GM12878 (cell line): Measurements from ENCODE around the gene ADGRE2. TPM values are rescaled to one million over a fixed set of nuclear protein-coding genes. Genes with fewer than 3 reads are reported as not detected.

Experiments
- ATAC-seq: fragments of 200-7000 bp; cut with Tn5 transposase; 3 replicates; pipeline ENCODE4 v1.9.1; 2020; ENCODE audit warnings: mild to moderate bottlenecking, moderate library complexity
- BruUV-seq: library from RNA; stranded (reverse); fragments of 400-500 nt; replicated peaks from 2 replicates; lab custom pipeline; 2021; lab: Mats Ljungman, UMichigan
- CTCF ChIA-PET: fragments of 300-600 bp; sonication (Branson Sonifier 250); formaldehyde crosslinking; extraction: SDS; loops from one replicate; lab custom pipeline; 2021; ENCODE audit warnings: inconsistent platforms; lab: Yijun Ruan, JAX
- POLR2A ChIA-PET: fragments of 350-600 bp; formaldehyde crosslinking; extraction: SDS; loops from one replicate; lab custom pipeline; 2021; ENCODE audit warnings: inconsistent platforms; lab: Charles Lee
- RAD21 ChIA-PET: fragments of 300-600 bp; sonication (Branson Sonifier 250); formaldehyde crosslinking; loops from one replicate; lab custom pipeline; 2023; ENCODE audit warnings: antibody characterized with exemption; ENCODE audit not compliant: unreplicated experiment; lab: Charles Lee
- SMC1A ChIA-PET: fragments of 300-600 bp; sonication (Branson Sonifier 250); formaldehyde crosslinking; loops from one replicate; lab custom pipeline; 2023; ENCODE audit not compliant: unreplicated experiment, uncharacterized antibody; lab: Charles Lee
- DNase-seq: peaks from one replicate; pipeline ENCODE4 v3.0.0-alpha.2; 2011; ENCODE audit warnings: low read depth, low spot score
- FAIRE-seq: peaks from 3 replicates; lab custom pipeline; 2011; peaks lifted over from hg19 to GRCh38; lab: Jason Lieb, UNC
- H2AFZ ChIP-seq: 2 replicates; pipeline ENCODE4 v1.6.0; 2011; ENCODE audit warnings: low read depth, low read length, control low read depth; ENCODE audit not compliant: control insufficient read depth
- H3K27ac ChIP-seq: 2 replicates; pipeline ENCODE4 v1.5.1; 2011; ENCODE audit warnings: control low read depth; ENCODE audit not compliant: control insufficient read depth, insufficient read depth
- H3K27me3 ChIP-seq, 2 experiments: replicated peaks in 1 of 2; 2 replicates each; pipeline versions ENCODE4 v1.6.0 to v1.6.1; 2011; ENCODE audit warnings: low read length in 1 of 2; ENCODE audit not compliant: control insufficient read depth in 2 of 2, insufficient read depth in 2 of 2
- H3K36me3 ChIP-seq, 2 experiments: 2 replicates each; pipeline ENCODE4 v1.5.1; 2011; ENCODE audit warnings: low read length in 1 of 2; ENCODE audit not compliant: control insufficient read depth in 2 of 2, insufficient read depth in 2 of 2
- H3K4me1 ChIP-seq: 2 replicates; pipeline ENCODE4 v1.6.1; 2011; ENCODE audit warnings: mild to moderate bottlenecking, low read length, moderate library complexity, mixed read lengths; ENCODE audit not compliant: control insufficient read depth, insufficient read depth
- H3K4me2 ChIP-seq: 2 replicates; pipeline ENCODE4 v1.6.0; 2011; ENCODE audit warnings: control low read depth; ENCODE audit not compliant: control insufficient read depth, insufficient read depth
- H3K4me3 ChIP-seq: fragments of 200-600 bp; sonication (generic); 2 replicates; pipeline ENCODE4 v1.5.1; 2016
- H3K79me2 ChIP-seq: 2 replicates; pipeline ENCODE4 v1.6.0; 2011; ENCODE audit warnings: low read length; ENCODE audit not compliant: control insufficient read depth, insufficient read depth
- H3K9ac ChIP-seq: 2 replicates; pipeline ENCODE4 v1.8.0; 2011; ENCODE audit warnings: low read length, control low read depth, mixed read lengths; ENCODE audit not compliant: control insufficient read depth, insufficient read depth
- H3K9me3 ChIP-seq: replicated peaks from 3 replicates; pipeline ENCODE4 v1.5.1; 2011; ENCODE audit warnings: mild to moderate bottlenecking, low read length; ENCODE audit not compliant: control insufficient read depth, insufficient read depth
- H4K20me1 ChIP-seq: 2 replicates; pipeline ENCODE4 v1.6.0; 2011; ENCODE audit not compliant: control insufficient read depth, insufficient read depth
- NFYB ChIP-seq: IDR thresholded peaks from 2 replicates; pipeline ENCODE4 v1.6.1; 2011; ENCODE audit warnings: low read depth, mild to moderate bottlenecking, low read length, improper control_type of control experiment, moderate library complexity; ENCODE audit not compliant: insufficient read depth
- SP1 ChIP-seq: IDR thresholded peaks from one replicate; pipeline ENCODE4 v1.6.1; 2011; ENCODE audit warnings: low read depth, low read length
- WGBS: methylation state at CpG from one replicate; pipeline ENCODE4 v1.1.6; 2016; ENCODE audit warnings: low lambda C conversion rate; ENCODE audit not compliant: insufficient replicate concordance, insufficient coverage; ENCODE audit errors: missing lambda C conversion rate; 5-methylcytosine and 5-hydroxymethylcytosine counted together
- in situ Hi-C: fragments of 300-500 bp; cut with MboI; formaldehyde crosslinking; loops from 9 replicates; pipeline ENCODE4 v1.14.3; 2018; ENCODE audit warnings: mixed read lengths
- intact Hi-C: fragments of 100-400 bp; cut with micrococcal nuclease; formaldehyde crosslinking; loops from one replicate; pipeline ENCODE4 v1.14.2; 2022; ENCODE audit not compliant: unreplicated experiment
- polyA plus RNA-seq, 11 experiments: library from polyadenylated mRNA; depleted of rRNA in 4 of 11; unstranded in 6 of 11; stranded (reverse) in 5 of 11; fragments of >200 nt; fragmentation: Nextera tagmentation in 4 of 11; fragmentation: Illumina TruSeq in 1 of 11; extraction: Ambion mirVana in 4 of 11; extraction: Trizol in 1 of 11; gene quantifications; 1 replicate in 1 of 11; 2 replicates in 10 of 11; pipeline versions ENCODE4 v1.2.1 to v1.2.3, GENCODE V29; 2011 to 2016; ENCODE audit warnings: inconsistent platforms in 2 of 11, missing spikeins in 2 of 11, low read depth in 1 of 11
- total RNA-seq, 4 experiments: library from RNA; depleted of rRNA in 3 of 4; stranded (reverse); fragments of >200 nt in 3 of 4; fragmentation: Illumina TruSeq in 1 of 4; extraction: Trizol in 1 of 4; gene quantifications; 2 replicates each; pipeline versions ENCODE4 v1.2.1 to v1.2.3, GENCODE V29; 2013 to 2021
- TF ChIP-seq, protein P1 (sequence below): fragments of 450-650 bp; IDR thresholded peaks from 2 replicates; pipeline ENCODE4 v1.6.1; 2017; ENCODE audit warnings: mild to moderate bottlenecking, moderate library complexity
- TF ChIP-seq, protein P2 (sequence below): IDR thresholded peaks from 2 replicates; pipeline ENCODE4 v1.6.1; 2012; ENCODE audit warnings: improper control_type of control experiment, low read depth, low read length; ENCODE audit not compliant: insufficient replicate concordance
- TF ChIP-seq, protein P3 (sequence below): fragments of 450-650 bp; IDR thresholded peaks from 2 replicates; pipeline ENCODE4 v1.6.1; 2017; ENCODE audit warnings: antibody characterized with exemption, mild to moderate bottlenecking, moderate library complexity

Gene ADGRE2
- total and polyA plus RNA-seq, 10 of the 15 experiments (the other 5 are each of a cell fraction or from before 2014, with no cell fraction given), result 0.15 to 12.7 (median 4.6) TPM

DNA sequence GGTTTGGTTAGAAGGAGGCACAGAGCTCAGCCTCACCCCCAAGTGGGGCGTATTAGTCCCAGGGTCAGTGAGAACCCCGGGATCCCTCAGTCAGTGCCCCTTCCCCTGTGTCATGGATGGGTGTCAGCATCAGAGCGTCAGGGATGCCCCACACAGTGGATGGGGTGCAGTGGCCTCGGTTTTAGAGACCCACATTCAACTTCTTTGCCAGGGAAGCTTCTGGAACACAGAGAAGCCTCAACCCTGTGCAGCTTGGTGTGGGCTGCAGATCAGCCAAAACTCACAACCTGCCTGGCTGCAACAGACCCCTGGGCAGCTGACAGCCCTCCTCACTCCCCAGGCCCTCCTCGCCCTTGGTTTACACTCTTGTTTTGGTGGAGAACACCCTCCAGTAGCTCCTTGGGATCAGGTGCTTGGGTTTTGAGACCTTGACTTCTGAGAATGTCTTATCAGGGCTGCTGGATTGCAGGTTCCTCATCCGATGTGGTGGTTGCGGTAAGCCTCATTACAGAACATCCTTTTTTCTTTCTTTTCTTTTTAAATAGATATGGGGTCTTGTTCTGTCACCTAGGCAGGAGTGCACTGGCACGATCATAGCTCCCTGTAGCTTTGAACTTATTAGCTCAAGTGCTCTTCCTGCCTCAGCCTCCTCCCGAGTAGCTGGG lies 77.5 kb downstream of the ADGRE2 start:
- H2AFZ ChIP-seq, result no peak overlapping the region
- no peak overlapping the region for H3K4me2 ChIP-seq
- no peaks in the 10 kb centered on the region for H3K79me2 ChIP-seq
- no TSS peak for BruUV-seq
- 83% methylated on average over 8 of the region's 9 CpGs for WGBS
- H3K27me3 ChIP-seq, result no peaks in the 10 kb centered on the region
- no peak overlapping the region for H3K4me3 ChIP-seq
- H3K9me3 ChIP-seq, result no peaks in the 10 kb centered on the region; the same call in 2 of the 3 replicates
- TF ChIP-seq, protein P1, sequence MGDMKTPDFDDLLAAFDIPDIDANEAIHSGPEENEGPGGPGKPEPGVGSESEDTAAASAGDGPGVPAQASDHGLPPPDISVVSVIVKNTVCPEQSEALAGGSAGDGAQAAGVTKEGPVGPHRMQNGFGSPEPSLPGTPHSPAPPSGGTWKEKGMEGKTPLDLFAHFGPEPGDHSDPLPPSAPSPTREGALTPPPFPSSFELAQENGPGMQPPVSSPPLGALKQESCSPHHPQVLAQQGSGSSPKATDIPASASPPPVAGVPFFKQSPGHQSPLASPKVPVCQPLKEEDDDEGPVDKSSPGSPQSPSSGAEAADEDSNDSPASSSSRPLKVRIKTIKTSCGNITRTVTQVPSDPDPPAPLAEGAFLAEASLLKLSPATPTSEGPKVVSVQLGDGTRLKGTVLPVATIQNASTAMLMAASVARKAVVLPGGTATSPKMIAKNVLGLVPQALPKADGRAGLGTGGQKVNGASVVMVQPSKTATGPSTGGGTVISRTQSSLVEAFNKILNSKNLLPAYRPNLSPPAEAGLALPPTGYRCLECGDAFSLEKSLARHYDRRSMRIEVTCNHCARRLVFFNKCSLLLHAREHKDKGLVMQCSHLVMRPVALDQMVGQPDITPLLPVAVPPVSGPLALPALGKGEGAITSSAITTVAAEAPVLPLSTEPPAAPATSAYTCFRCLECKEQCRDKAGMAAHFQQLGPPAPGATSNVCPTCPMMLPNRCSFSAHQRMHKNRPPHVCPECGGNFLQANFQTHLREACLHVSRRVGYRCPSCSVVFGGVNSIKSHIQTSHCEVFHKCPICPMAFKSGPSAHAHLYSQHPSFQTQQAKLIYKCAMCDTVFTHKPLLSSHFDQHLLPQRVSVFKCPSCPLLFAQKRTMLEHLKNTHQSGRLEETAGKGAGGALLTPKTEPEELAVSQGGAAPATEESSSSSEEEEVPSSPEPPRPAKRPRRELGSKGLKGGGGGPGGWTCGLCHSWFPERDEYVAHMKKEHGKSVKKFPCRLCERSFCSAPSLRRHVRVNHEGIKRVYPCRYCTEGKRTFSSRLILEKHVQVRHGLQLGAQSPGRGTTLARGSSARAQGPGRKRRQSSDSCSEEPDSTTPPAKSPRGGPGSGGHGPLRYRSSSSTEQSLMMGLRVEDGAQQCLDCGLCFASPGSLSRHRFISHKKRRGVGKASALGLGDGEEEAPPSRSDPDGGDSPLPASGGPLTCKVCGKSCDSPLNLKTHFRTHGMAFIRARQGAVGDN, result no peak
- TF ChIP-seq SP1, result no peak
- TF ChIP-seq NFYB, result no peak
- TF ChIP-seq, protein P2, sequence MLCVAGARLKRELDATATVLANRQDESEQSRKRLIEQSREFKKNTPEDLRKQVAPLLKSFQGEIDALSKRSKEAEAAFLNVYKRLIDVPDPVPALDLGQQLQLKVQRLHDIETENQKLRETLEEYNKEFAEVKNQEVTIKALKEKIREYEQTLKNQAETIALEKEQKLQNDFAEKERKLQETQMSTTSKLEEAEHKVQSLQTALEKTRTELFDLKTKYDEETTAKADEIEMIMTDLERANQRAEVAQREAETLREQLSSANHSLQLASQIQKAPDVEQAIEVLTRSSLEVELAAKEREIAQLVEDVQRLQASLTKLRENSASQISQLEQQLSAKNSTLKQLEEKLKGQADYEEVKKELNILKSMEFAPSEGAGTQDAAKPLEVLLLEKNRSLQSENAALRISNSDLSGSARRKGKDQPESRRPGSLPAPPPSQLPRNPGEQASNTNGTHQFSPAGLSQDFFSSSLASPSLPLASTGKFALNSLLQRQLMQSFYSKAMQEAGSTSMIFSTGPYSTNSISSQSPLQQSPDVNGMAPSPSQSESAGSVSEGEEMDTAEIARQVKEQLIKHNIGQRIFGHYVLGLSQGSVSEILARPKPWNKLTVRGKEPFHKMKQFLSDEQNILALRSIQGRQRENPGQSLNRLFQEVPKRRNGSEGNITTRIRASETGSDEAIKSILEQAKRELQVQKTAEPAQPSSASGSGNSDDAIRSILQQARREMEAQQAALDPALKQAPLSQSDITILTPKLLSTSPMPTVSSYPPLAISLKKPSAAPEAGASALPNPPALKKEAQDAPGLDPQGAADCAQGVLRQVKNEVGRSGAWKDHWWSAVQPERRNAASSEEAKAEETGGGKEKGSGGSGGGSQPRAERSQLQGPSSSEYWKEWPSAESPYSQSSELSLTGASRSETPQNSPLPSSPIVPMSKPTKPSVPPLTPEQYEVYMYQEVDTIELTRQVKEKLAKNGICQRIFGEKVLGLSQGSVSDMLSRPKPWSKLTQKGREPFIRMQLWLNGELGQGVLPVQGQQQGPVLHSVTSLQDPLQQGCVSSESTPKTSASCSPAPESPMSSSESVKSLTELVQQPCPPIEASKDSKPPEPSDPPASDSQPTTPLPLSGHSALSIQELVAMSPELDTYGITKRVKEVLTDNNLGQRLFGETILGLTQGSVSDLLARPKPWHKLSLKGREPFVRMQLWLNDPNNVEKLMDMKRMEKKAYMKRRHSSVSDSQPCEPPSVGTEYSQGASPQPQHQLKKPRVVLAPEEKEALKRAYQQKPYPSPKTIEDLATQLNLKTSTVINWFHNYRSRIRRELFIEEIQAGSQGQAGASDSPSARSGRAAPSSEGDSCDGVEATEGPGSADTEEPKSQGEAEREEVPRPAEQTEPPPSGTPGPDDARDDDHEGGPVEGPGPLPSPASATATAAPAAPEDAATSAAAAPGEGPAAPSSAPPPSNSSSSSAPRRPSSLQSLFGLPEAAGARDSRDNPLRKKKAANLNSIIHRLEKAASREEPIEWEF, result no peak
- TF ChIP-seq, protein P3, sequence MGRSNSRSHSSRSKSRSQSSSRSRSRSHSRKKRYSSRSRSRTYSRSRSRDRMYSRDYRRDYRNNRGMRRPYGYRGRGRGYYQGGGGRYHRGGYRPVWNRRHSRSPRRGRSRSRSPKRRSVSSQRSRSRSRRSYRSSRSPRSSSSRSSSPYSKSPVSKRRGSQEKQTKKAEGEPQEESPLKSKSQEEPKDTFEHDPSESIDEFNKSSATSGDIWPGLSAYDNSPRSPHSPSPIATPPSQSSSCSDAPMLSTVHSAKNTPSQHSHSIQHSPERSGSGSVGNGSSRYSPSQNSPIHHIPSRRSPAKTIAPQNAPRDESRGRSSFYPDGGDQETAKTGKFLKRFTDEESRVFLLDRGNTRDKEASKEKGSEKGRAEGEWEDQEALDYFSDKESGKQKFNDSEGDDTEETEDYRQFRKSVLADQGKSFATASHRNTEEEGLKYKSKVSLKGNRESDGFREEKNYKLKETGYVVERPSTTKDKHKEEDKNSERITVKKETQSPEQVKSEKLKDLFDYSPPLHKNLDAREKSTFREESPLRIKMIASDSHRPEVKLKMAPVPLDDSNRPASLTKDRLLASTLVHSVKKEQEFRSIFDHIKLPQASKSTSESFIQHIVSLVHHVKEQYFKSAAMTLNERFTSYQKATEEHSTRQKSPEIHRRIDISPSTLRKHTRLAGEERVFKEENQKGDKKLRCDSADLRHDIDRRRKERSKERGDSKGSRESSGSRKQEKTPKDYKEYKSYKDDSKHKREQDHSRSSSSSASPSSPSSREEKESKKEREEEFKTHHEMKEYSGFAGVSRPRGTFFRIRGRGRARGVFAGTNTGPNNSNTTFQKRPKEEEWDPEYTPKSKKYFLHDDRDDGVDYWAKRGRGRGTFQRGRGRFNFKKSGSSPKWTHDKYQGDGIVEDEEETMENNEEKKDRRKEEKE, result no peak
- no peaks in the 10 kb centered on the region for H3K4me1 ChIP-seq
- H3K9ac ChIP-seq, result no peak overlapping the region
- H3K36me3 ChIP-seq, result peaks cover 3 to 4% of the 10 kb centered on the region in 2 experiments; a peak in 3 of 4 replicates
- FAIRE-seq, result no peak
- ChIA-PET POLR2A (interaction anchor here (1.2 kb wide), 1 partner anchor 10 kb away, joined by 5 read pairs; the partner anchor contains the start of gene ZNF333), RAD21 (no interaction called here), SMC1A (no interaction called here), CTCF (interaction anchor here (1.0 to 1.9 kb wide), 5 partner anchors 9 to 144 kb away, joined by 3 to 4 read pairs (median 4); no protein-coding TSS in a partner anchor)
- DNase-seq, result no peak
- intact Hi-C loops, result no loop called here
- in situ Hi-C loops, result no loop called here
- no peaks in the 10 kb centered on the region for H4K20me1 ChIP-seq
- no peak for ATAC-seq
- H3K27ac ChIP-seq, result no peak overlapping the region
